ENCODE results near the gene GCC2. TPM values are rescaled to one million over a fixed set of nuclear protein-coding genes. Genes with fewer than 3 reads are reported as not detected.

Gene GCC2
- total and polyA plus RNA-seq, 2 of the 8 experiments (the other 6 are each of a cell fraction or from before 2014, with no cell fraction given) = 4.6 to 54.9 TPM

GRCh38 chr2:108531674-108532055 lies 82.7 kb downstream of the GCC2 start:
- POLR2A ChIA-PET (ENCODE audit: partially characterized antibody) = no interaction called here
- Histone ChIP-seq H3K9ac (replicated peaks in 1 of 4; ENCODE audit: extremely low read depth in 1 of 4, low read depth in 3 of 4, low read length in 3 of 4) (no peak overlapping the region), H3K18ac (ENCODE audit: extremely low read depth, low read length) (no peak overlapping the region), H3K14ac (ENCODE audit: insufficient read length) (no peak overlapping the region), H4K91ac (replicated peaks; ENCODE audit: insufficient read length, low read length) (no peak overlapping the region), H3K27me3 (replicated peaks in 1 of 4; ENCODE audit: control insufficient read depth in 3 of 4, extremely low read depth in 1 of 4, insufficient read depth in 3 of 4, low read length in 3 of 4) (peaks cover 0 to 4% (median 1%) of the 10 kb centered on the region in 4 experiments; a peak in 3 of 7 replicates), H3K4me3 (ENCODE audit: extremely low read depth in 1 of 4, insufficient read depth in 2 of 4, low read depth in 3 of 4, low read length in 4 of 4) (no peak overlapping the region), H2BK5ac (ENCODE audit: low read depth, low read length) (no peak overlapping the region), H3K4me2 (ENCODE audit: insufficient read depth in 1 of 2, low read depth in 2 of 2, low read length in 2 of 2) (no peak overlapping the region), H3K79me1 (ENCODE audit: low read depth, low read length) (no peaks in the 10 kb centered on the region), H4K20me1 (replicated peaks in 1 of 2; ENCODE audit: control insufficient read depth in 1 of 2, insufficient read depth in 2 of 2, low read length in 2 of 2) (peaks cover 0 to 3% of the 10 kb centered on the region in 2 experiments), H3K4ac (replicated peaks; ENCODE audit: insufficient read length, low read depth, low read length) (no peak overlapping the region), H3K79me2 (ENCODE audit: control insufficient read depth in 1 of 2, insufficient read depth in 2 of 2, low read length in 2 of 2) (peaks cover 9 to 17% of the 10 kb centered on the region in 2 experiments; a peak in 3 of 4 replicates), H3K27ac (ENCODE audit: low read depth, low read length) (no peak overlapping the region), H3K23ac (ENCODE audit: insufficient read length) (no peak overlapping the region), H3K56ac (replicated peaks; ENCODE audit: insufficient read length, low read depth, low read length) (no peak overlapping the region), H2BK120ac (replicated peaks; ENCODE audit: low read depth, low read length) (no peak overlapping the region), H4K5ac (ENCODE audit: insufficient read length, low read depth, low read length) (no peak overlapping the region), H3K23me2 (ENCODE audit: low read depth, low read length) (peaks cover 9% of the 10 kb centered on the region), H3K36me3 (ENCODE audit: control insufficient read depth in 2 of 4, insufficient read depth in 4 of 4, low read length in 3 of 4) (no peaks in the 10 kb centered on the region), H2BK12ac (ENCODE audit: low read depth, low read length) (no peak overlapping the region), H2BK20ac (ENCODE audit: low read length) (no peak overlapping the region), H3K4me1 (replicated peaks in 1 of 4; ENCODE audit: control insufficient read depth in 3 of 4, insufficient read depth in 4 of 4, low read length in 3 of 4) (peaks cover 0 to 8% (median 1%) of the 10 kb centered on the region in 4 experiments; a peak in 4 of 7 replicates), H3K9me3 (ENCODE audit: insufficient read depth in 2 of 2, low read depth in 1 of 2, low read length in 1 of 2) (no peaks in the 10 kb centered on the region), H2AFZ (ENCODE audit: low read length) (no peak overlapping the region), H4K8ac (ENCODE audit: extremely low read depth, insufficient read depth, low read length) (no peak overlapping the region), H2BK15ac (ENCODE audit: low read length) (no peak overlapping the region), H2AK5ac (ENCODE audit: low read depth, low read length) (no peak overlapping the region)
- 92% methylated on average over 5 of the region's 5 CpGs; no CpG with 5 or more reads in 1 of the 2 experiments for WGBS, 2 experiments (ENCODE audit: extremely low coverage in 1 of 2, insufficient coverage in 1 of 2, insufficient read length in 1 of 2, insufficient replicate concordance in 2 of 2, low coverage in 1 of 2, low lambda C conversion rate in 2 of 2, missing lambda C conversion rate in 1 of 2)
- FAIRE-seq = no peak
- no peak for DNase-seq (ENCODE audit: low read depth in 1 of 2, low spot score in 2 of 2)
- CTCF ChIA-PET (ENCODE audit: partially characterized antibody) = interaction anchor here (0.6 to 1.3 kb wide), 4 partner anchors 105 to 621 kb away, joined by 3 to 5 read pairs (median 4); no protein-coding TSS in a partner anchor
- TF ChIP-seq TEAD4 (IDR thresholded peaks at IDR 0.05; ENCODE audit: low read depth, low read length) (no peak), SIX5 (IDR thresholded peaks at IDR 0.05; ENCODE audit: low read depth, low read length) (no peak), TAF7 (optimal IDR thresholded peaks at IDR 0.05; ENCODE audit: borderline replicate concordance, low read depth, low read length) (no peak), PHF8 (conservative IDR thresholded peaks at IDR 0.05; ENCODE audit: low read depth, low read length) (no peak), RXRA (IDR thresholded peaks at IDR 0.05; ENCODE audit: insufficient read depth, low read depth, low read length) (no peak), RNF2 (IDR thresholded peaks at IDR 0.05; ENCODE audit: borderline replicate concordance, low read depth, low read length, missing control alignments, poor library complexity, severe bottlenecking) (no peak), E2F6 (IDR thresholded peaks at IDR 0.05) (no peak), YY1 (IDR thresholded peaks at IDR 0.05; ENCODE audit: low read depth, low read length) (no peak), CHD1 (IDR thresholded peaks at IDR 0.05; ENCODE audit: low read depth, low read length) (no peak), SP2 (IDR thresholded peaks at IDR 0.05; ENCODE audit: low read length) (no peak), KDM5A (IDR thresholded peaks at IDR 0.05; ENCODE audit: low read length) (no peak), RFX5 (IDR thresholded peaks at IDR 0.05; ENCODE audit: borderline replicate concordance, low read depth, low read length) (no peak), ZNF274 (IDR thresholded peaks at IDR 0.05; ENCODE audit: borderline replicate concordance, extremely low read depth, low read length) (no peak), POU5F1 (IDR thresholded peaks at IDR 0.05; ENCODE audit: low read depth, low read length) (no peak)
